ENCODE measurements around the gene MED31. TPM values are rescaled to one million over a fixed set of nuclear protein-coding genes. Genes with fewer than 3 reads are reported as not detected.

Gene MED31
- polyA plus RNA-seq, 1 donor from 2014 or later = 27.3 TPM

DNA sequence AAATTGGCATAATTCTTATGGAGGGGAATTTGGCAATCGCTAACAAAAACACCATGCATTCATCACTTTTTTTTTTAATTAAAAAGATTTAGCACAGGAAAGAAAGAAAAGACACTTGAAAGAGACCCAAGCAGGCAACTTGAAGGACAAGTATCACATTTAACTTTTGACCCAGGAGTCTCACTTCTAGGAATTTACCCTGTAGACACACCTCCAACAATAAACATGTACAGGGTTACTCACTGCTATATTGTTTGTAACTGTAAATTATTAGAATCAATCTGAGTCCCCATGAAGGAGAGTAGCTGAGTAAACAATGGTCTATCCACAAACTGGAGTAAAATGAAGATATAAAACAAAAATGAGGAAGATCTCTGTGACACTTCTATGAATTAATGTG is 21.0 kb downstream of the MED31 start:
- Histone ChIP-seq H4K20me1 (ENCODE audit: insufficient read depth) (peaks cover 4% of the 10 kb centered on the region), H3K9me3 (ENCODE audit: low read length) (no peaks in the 10 kb centered on the region), H3K79me2 (replicated peaks; ENCODE audit: insufficient read depth, low read length) (peaks cover 4% of the 10 kb centered on the region), H3F3A (ENCODE audit: insufficient read depth, low read length, poor library complexity, severe bottlenecking) (no peaks in the 10 kb centered on the region), H2AFZ (ENCODE audit: low read depth, low read length) (no peak overlapping the region), H3K9ac (ENCODE audit: low read length) (no peak overlapping the region), H3K4me2 (ENCODE audit: low read length) (no peak overlapping the region), H3K27ac (ENCODE audit: low read length) (no peak overlapping the region), H3K27me3 (ENCODE audit: insufficient read depth, low read depth, low read length) (no peaks in the 10 kb centered on the region), H3K36me3 (ENCODE audit: insufficient read depth, low read length) (peaks cover 28% of the 10 kb centered on the region), H3K9me2 (ENCODE audit: insufficient read depth, low read length) (no peaks in the 10 kb centered on the region), H3K4me3 (ENCODE audit: low read length) (no peak overlapping the region)
- TF ChIP-seq SMC3 (conservative IDR thresholded peaks at IDR 0.05; ENCODE audit: poor library complexity) (no peak), RAD21 (conservative IDR thresholded peaks at IDR 0.05) (no peak), POLR2AphosphoS5 (IDR thresholded peaks at IDR 0.05) (no peak), EP300 (conservative IDR thresholded peaks at IDR 0.05; ENCODE audit: poor library complexity, severe bottlenecking) (no peak)
- TF ChIP-seq, protein P1, sequence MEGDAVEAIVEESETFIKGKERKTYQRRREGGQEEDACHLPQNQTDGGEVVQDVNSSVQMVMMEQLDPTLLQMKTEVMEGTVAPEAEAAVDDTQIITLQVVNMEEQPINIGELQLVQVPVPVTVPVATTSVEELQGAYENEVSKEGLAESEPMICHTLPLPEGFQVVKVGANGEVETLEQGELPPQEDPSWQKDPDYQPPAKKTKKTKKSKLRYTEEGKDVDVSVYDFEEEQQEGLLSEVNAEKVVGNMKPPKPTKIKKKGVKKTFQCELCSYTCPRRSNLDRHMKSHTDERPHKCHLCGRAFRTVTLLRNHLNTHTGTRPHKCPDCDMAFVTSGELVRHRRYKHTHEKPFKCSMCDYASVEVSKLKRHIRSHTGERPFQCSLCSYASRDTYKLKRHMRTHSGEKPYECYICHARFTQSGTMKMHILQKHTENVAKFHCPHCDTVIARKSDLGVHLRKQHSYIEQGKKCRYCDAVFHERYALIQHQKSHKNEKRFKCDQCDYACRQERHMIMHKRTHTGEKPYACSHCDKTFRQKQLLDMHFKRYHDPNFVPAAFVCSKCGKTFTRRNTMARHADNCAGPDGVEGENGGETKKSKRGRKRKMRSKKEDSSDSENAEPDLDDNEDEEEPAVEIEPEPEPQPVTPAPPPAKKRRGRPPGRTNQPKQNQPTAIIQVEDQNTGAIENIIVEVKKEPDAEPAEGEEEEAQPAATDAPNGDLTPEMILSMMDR (IDR thresholded peaks at IDR 0.05; ENCODE audit: poor library complexity, severe bottlenecking) = no peak
- TF ChIP-seq, protein P2, sequence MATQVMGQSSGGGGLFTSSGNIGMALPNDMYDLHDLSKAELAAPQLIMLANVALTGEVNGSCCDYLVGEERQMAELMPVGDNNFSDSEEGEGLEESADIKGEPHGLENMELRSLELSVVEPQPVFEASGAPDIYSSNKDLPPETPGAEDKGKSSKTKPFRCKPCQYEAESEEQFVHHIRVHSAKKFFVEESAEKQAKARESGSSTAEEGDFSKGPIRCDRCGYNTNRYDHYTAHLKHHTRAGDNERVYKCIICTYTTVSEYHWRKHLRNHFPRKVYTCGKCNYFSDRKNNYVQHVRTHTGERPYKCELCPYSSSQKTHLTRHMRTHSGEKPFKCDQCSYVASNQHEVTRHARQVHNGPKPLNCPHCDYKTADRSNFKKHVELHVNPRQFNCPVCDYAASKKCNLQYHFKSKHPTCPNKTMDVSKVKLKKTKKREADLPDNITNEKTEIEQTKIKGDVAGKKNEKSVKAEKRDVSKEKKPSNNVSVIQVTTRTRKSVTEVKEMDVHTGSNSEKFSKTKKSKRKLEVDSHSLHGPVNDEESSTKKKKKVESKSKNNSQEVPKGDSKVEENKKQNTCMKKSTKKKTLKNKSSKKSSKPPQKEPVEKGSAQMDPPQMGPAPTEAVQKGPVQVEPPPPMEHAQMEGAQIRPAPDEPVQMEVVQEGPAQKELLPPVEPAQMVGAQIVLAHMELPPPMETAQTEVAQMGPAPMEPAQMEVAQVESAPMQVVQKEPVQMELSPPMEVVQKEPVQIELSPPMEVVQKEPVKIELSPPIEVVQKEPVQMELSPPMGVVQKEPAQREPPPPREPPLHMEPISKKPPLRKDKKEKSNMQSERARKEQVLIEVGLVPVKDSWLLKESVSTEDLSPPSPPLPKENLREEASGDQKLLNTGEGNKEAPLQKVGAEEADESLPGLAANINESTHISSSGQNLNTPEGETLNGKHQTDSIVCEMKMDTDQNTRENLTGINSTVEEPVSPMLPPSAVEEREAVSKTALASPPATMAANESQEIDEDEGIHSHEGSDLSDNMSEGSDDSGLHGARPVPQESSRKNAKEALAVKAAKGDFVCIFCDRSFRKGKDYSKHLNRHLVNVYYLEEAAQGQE (IDR thresholded peaks at IDR 0.05; ENCODE audit: borderline replicate concordance) = no peak

DNA sequence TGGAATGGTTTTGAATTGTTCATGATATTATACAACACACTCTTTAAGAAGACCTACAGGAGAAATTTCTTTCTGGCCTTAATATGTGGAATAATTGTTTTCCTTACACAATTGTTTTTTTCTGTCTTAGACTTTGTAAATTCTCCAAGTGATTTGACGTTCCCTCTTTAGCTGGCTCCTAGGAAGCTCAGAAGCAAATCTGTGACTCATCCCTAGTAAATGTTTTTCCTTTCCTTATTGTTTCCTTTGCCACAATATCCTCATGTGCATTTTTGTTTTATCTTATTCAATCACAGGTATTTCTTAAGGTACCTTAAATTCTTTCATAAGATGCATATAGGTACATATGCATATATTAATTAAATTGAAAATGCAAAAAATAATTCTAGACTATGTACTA is 24.4 kb downstream of the MED31 start:
- Histone ChIP-seq H4K20me1 (ENCODE audit: insufficient read depth) (peaks cover 4% of the 10 kb centered on the region), H3K9ac (ENCODE audit: low read length) (no peak overlapping the region), H3K79me2 (replicated peaks; ENCODE audit: insufficient read depth, low read length) (peaks cover 4% of the 10 kb centered on the region), H2AFZ (ENCODE audit: low read depth, low read length) (no peak overlapping the region), H3K27me3 (ENCODE audit: insufficient read depth, low read depth, low read length) (no peaks in the 10 kb centered on the region), H3K4me3 (ENCODE audit: low read length) (no peak overlapping the region), H3K36me3 (ENCODE audit: insufficient read depth, low read length) (peaks cover 24% of the 10 kb centered on the region), H3F3A (ENCODE audit: insufficient read depth, low read length, poor library complexity, severe bottlenecking) (no peaks in the 10 kb centered on the region), H3K9me3 (ENCODE audit: low read length) (no peaks in the 10 kb centered on the region), H3K4me2 (ENCODE audit: low read length) (no peak overlapping the region), H3K9me2 (ENCODE audit: insufficient read depth, low read length) (no peaks in the 10 kb centered on the region), H3K27ac (ENCODE audit: low read length) (no peak overlapping the region)
- TF ChIP-seq RAD21 (conservative IDR thresholded peaks at IDR 0.05) = no peak
- no peak for TF ChIP-seq MXI1 (conservative IDR thresholded peaks at IDR 0.05; ENCODE audit: poor library complexity, severe bottlenecking)
- no peak for TF ChIP-seq EZH2 (IDR thresholded peaks at IDR 0.05; ENCODE audit: borderline replicate concordance, insufficient read depth, low read length, poor library complexity, severe bottlenecking)
- no peak for TF ChIP-seq EP300 (conservative IDR thresholded peaks at IDR 0.05; ENCODE audit: poor library complexity, severe bottlenecking)
- no peak for TF ChIP-seq SMC3 (conservative IDR thresholded peaks at IDR 0.05; ENCODE audit: poor library complexity)
- TF ChIP-seq, protein P1 (IDR thresholded peaks at IDR 0.05; ENCODE audit: poor library complexity, severe bottlenecking) = no peak
- TF ChIP-seq TAF1 (IDR thresholded peaks at IDR 0.05; ENCODE audit: low read depth) = no peak
- no peak for TF ChIP-seq POLR2AphosphoS5 (IDR thresholded peaks at IDR 0.05)
- TF ChIP-seq, protein P2 (IDR thresholded peaks at IDR 0.05; ENCODE audit: borderline replicate concordance) = no peak

Data from neural cell (in vitro differentiated cells).